ENCODE measurements around the gene MCHR1. TPM values are rescaled to one million over a fixed set of nuclear protein-coding genes. Genes with fewer than 3 reads are reported as not detected.
A peak's percentile ranks its signal among the peaks of the same experiment; 100 is the strongest.

MCHR1 gene
- total RNA-seq, 4 donors from 2014 or later = 1.0 to 2.4 (median 1.7) TPM

DNA sequence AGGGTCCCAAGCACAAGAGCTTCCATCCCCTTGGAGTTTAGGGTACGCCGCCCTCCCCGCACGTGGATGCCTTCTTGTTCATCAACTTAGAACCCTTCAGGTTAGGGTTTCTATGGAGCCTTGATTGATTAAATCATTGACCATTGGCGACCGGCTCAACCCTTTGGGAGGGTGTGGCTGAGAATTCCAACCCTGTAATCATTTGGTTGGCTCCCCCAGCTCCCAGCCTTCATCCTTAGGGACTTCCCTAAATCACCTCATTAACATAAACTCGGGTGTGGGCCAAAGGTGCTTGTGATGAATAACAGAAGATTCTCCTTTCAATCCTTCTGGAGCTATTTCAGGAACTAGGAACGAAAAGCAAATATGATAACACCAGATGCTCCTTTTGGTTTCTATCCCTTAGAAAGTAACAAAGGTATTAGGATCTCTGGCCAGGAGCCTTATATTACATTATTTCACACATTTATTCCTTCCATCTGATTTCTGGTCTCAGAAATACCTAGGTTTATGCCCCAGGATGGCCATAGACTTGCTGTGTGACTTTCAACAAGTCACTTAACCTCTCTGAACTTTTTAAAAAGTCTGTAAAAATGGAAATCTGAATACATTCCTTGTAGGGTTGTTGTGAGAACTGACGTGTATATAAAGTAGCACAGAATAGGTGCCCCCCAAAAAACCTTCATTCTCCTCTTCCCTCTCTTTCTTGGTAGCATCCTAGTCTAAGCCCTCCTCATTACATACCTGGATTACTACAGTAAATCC, 26.8 kb downstream of the MCHR1 start:
- Histone ChIP-seq H3K9me3 (no peaks in the 10 kb centered on the region), H3K36me3 (no peaks in the 10 kb centered on the region), H3K27me3 (no peaks in the 10 kb centered on the region), H3K4me1 (peaks cover 0 to 15% of the 10 kb centered on the region in 2 donors), H3K4me3 (no peak overlapping the region), H3K27ac (peak overlapping the region in 1 of 2 donors; percentile 1)
- TF ChIP-seq POLR2A (IDR thresholded peaks at IDR 0.05) = no peak
- TF ChIP-seq, protein P1, sequence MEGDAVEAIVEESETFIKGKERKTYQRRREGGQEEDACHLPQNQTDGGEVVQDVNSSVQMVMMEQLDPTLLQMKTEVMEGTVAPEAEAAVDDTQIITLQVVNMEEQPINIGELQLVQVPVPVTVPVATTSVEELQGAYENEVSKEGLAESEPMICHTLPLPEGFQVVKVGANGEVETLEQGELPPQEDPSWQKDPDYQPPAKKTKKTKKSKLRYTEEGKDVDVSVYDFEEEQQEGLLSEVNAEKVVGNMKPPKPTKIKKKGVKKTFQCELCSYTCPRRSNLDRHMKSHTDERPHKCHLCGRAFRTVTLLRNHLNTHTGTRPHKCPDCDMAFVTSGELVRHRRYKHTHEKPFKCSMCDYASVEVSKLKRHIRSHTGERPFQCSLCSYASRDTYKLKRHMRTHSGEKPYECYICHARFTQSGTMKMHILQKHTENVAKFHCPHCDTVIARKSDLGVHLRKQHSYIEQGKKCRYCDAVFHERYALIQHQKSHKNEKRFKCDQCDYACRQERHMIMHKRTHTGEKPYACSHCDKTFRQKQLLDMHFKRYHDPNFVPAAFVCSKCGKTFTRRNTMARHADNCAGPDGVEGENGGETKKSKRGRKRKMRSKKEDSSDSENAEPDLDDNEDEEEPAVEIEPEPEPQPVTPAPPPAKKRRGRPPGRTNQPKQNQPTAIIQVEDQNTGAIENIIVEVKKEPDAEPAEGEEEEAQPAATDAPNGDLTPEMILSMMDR (IDR thresholded peaks at IDR 0.05) = no peak
- intact Hi-C loops (cut with DNase I; ENCODE audit: low total_unique reads) = no loop called here
- no peak for DNase-seq

DNA sequence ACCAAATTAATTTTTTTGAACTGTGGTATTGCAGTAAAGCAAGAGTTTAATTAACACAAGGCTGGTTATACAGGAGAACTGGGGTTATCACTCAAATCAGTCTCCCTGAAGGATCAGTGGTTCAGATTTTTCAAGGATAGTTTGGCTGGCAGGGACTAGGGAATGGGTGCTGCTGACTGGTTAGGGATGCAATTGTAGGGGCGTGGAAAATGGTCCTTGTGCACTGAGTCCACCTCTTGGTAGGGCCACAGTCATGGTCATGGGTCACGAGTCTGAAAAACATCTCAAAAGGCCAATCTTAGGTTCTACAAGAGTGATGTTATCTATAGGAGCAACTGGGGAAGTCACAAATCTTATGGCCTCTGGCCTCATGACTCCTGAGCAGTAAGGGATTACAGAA, 27.9 kb downstream of the MCHR1 start:
- Histone ChIP-seq H3K9me3 (no peaks in the 10 kb centered on the region), H3K4me1 (peaks cover 0 to 19% of the 10 kb centered on the region in 2 donors), H3K36me3 (no peaks in the 10 kb centered on the region), H3K27me3 (no peaks in the 10 kb centered on the region), H3K4me3 (no peak overlapping the region), H3K27ac (no peak overlapping the region)
- intact Hi-C loops (cut with DNase I; ENCODE audit: low total_unique reads) = no loop called here
- TF ChIP-seq POLR2A (IDR thresholded peaks at IDR 0.05) = no peak
- TF ChIP-seq, protein P1 (IDR thresholded peaks at IDR 0.05) = no peak
- DNase-seq = no peak

DNA sequence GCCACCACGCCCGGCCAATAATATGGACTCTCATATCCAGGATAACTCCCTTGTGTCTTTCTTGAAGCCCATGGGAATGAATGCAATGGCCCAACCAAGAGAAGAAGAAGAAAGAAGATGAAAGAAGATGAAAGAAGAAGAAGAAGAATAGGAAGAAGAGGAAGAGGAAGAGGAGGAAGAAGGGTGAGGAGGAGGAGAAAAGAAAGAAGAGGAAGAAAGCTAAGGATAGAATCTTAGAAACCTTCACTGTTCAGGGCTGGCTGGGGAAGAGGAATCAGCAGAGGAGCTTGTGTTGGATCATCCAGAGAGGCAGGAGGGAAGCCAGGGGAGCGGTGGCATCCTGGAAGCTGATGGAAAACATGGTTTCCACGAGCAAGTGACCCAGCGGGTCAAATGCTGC, 28.9 kb downstream of the MCHR1 start:
- no peaks in the 10 kb centered on the region for H3K27me3 ChIP-seq
- H3K27ac ChIP-seq = peak overlapping the region; percentile 84 to 86
- peaks cover 0 to 19% of the 10 kb centered on the region in 2 donors for H3K4me1 ChIP-seq
- no peak overlapping the region for H3K4me3 ChIP-seq
- no peaks in the 10 kb centered on the region for H3K36me3 ChIP-seq
- no peak for DNase-seq
- intact Hi-C loops (cut with DNase I; ENCODE audit: low total_unique reads) = no loop called here
- TF ChIP-seq, protein P1 (IDR thresholded peaks at IDR 0.05) = no peak
- TF ChIP-seq POLR2A (IDR thresholded peaks at IDR 0.05) = no peak
- H3K9me3 ChIP-seq = no peaks in the 10 kb centered on the region

DNA sequence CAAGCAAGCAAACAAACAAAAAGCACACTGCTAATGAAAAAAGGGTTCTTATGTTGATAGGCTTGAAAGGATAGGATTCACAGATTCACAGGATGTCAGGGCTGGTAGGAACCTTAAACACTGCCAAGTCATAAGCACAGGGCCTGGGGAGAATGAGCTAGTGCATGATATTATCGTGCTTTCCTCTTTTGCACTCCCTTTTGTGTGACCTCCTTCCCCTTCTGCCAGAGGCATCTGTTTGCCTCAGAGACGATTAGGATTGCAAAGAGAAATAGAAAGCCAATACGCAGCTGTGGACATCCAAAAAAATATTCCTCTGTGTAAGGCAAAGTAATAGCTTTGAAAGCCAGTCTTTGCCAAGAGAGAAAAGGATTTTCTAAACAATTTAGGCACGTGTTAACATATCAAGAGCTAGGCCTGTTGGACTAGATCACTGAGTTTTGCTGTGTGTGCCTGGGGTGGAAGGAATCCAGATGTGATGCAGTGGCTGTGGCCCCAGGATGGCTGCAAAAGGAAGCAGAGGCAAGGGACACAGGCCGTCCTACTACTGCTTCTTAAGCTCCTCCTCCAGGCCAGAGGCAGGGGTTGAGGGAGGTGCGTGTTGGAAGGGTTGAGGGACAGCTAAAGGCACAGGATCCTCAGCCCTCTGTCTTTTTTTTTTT, 30.6 kb downstream of the MCHR1 start:
- Histone ChIP-seq H3K27ac (peak overlapping the region; percentile 84 to 86), H3K9me3 (no peaks in the 10 kb centered on the region), H3K4me3 (no peak overlapping the region), H3K36me3 (no peaks in the 10 kb centered on the region), H3K4me1 (peaks cover 0 to 19% of the 10 kb centered on the region in 2 donors), H3K27me3 (no peaks in the 10 kb centered on the region)
- DNase-seq = peak; percentile 66 to 68
- intact Hi-C loops (cut with DNase I; ENCODE audit: low total_unique reads) = no loop called here
- TF ChIP-seq, protein P1 (IDR thresholded peaks at IDR 0.05) = no peak
- TF ChIP-seq POLR2A (IDR thresholded peaks at IDR 0.05) = no peak

DNA sequence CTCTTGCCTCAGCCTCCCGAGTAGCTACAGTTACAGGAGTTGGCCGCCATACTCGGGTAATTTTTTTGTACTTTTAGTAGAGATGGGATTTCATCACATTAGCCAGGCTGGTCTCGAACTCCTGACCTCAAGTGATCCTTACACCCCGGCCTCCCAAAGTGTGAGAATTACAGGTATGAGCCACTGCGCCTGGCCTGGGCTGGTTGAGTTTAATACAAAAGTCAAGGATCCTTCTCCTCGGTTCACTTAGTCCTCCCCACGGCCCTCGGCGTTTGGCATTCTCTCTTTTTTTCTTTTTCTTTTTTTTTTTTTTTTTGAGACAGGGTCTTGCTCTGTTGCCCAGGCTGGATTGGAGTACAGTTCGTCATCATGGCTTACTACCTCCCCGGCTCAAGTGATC, 33.0 kb downstream of the MCHR1 start:
- H3K36me3 ChIP-seq = no peaks in the 10 kb centered on the region
- TF ChIP-seq POLR2A (IDR thresholded peaks at IDR 0.05) = no peak
- TF ChIP-seq, protein P1 (IDR thresholded peaks at IDR 0.05) = no peak
- no peaks in the 10 kb centered on the region for H3K27me3 ChIP-seq
- peak overlapping the region; percentile 84 to 86 for H3K27ac ChIP-seq
- peaks cover 0 to 19% of the 10 kb centered on the region in 2 donors for H3K4me1 ChIP-seq
- intact Hi-C loops (cut with DNase I; ENCODE audit: low total_unique reads) = no loop called here
- H3K4me3 ChIP-seq = no peak overlapping the region
- no peak for DNase-seq
- no peaks in the 10 kb centered on the region for H3K9me3 ChIP-seq
